ENCODE data around the gene IDUA.
"Not testable (repeated sequence)": the region's sequence is repeated elsewhere in the genome, so short reads cannot be mapped to it uniquely, and the experiment has no call there.

IDUA gene

GRCh38 chr4:988726-989721, 2.2 kb downstream of the IDUA start:
- no peak for DNase-seq

GRCh38 chr4:989722-990471, 3.1 kb downstream of the IDUA start:
- no peak for DNase-seq

- DNase-seq = no peak
Measured at GRCh38 chr4:990746-991367, 4.0 kb downstream of the IDUA start.

- no peak for DNase-seq
Measured at GRCh38 chr4:991451-992296, 4.8 kb downstream of the IDUA start.

- DNase-seq = no peak
Measured at GRCh38 chr4:992297-993110, 5.7 kb downstream of the IDUA start.

- no peak for DNase-seq
Measured at GRCh38 chr4:993111-994029, 6.5 kb downstream of the IDUA start, which contains the start of gene SLC26A1. Gene SLC26A1, minus strand, starts transcription at chr4:993404. Its CDS starts 1,701 bp downstream, at chr4:991703.

- DNase-seq = no peak
Measured at GRCh38 chr4:995311-996026, 8.6 kb downstream of the IDUA start.

GRCh38 chr4:996030-996996, 9.5 kb downstream of the IDUA start:
- DNase-seq = no peak

- DNase-seq = no peak
Measured at GRCh38 chr4:996997-997374, 10.1 kb downstream of the IDUA start.

GRCh38 chr4:997375-998071, 10.7 kb downstream of the IDUA start:
- no peak for DNase-seq

- DNase-seq = no peak
Measured at GRCh38 chr4:998096-998691, 11.3 kb downstream of the IDUA start.

- DNase-seq = not testable (repeated sequence)
Measured at GRCh38 chr4:999240-999863, 12.5 kb downstream of the IDUA start.

GRCh38 chr4:999882-1000425, 13.1 kb downstream of the IDUA start:
- no peak for DNase-seq

- no peak for DNase-seq
Measured at GRCh38 chr4:1000686-1001260, 13.9 kb downstream of the IDUA start.

GRCh38 chr4:1001561-1002130, 14.8 kb downstream of the IDUA start:
- DNase-seq = no peak

- no peak for DNase-seq
Measured at GRCh38 chr4:1002131-1002630, 15.3 kb downstream of the IDUA start.

Measured in inflammatory macrophage treated with lipopolysaccharide for 4 hours (primary cell).